OCI-LY3 (cell line): Measurements from ENCODE around the gene NEURL1B.

Experiments
- H2AFZ ChIP-seq: fragments of 200-600, 300-600 bp; shearing (Covaris generic); 2 replicates; pipeline ENCODE4 v1.6.0; 2014; ENCODE audit warnings: antibody characterized with exemption, low read depth, low read length
- H3K27ac ChIP-seq: fragments of 200-600, 300-600 bp; sonication (generic); 2 replicates; pipeline ENCODE4 v1.5.1; 2014; ENCODE audit warnings: mild to moderate bottlenecking, low read length, moderate library complexity, mixed read lengths
- H3K27me3 ChIP-seq: fragments of 200-600, 300-600 bp; sonication (generic); 2 replicates; pipeline ENCODE4 v1.6.1; 2014; ENCODE audit warnings: low read depth, low read length, mixed read lengths
- H3K36me3 ChIP-seq: fragments of 200-600, 300-600 bp; sonication (generic); replicated peaks from 2 replicates; pipeline ENCODE3; 2014; ENCODE audit warnings: low read depth, low read length, mixed read lengths
- H3K4me1 ChIP-seq: fragments of 300-600, 200-600 bp; sonication (generic); 2 replicates; pipeline ENCODE4 v1.6.1; 2014; ENCODE audit warnings: low read length, mixed read lengths
- H3K4me2 ChIP-seq: fragments of 200-600, 300-600 bp; sonication (generic); 2 replicates; pipeline ENCODE4 v1.6.1; 2014; ENCODE audit warnings: low read length, mixed read lengths
- H3K4me3 ChIP-seq: fragments of 300-600, 200-600 bp; sonication (generic); 2 replicates; pipeline ENCODE4 v1.5.1; 2014; ENCODE audit warnings: antibody characterized with exemption, mild to moderate bottlenecking, low read length, moderate library complexity
- H3K79me2 ChIP-seq: fragments of 300-600, 200-600 bp; shearing (Covaris generic); 2 replicates; pipeline ENCODE4 v1.6.1; 2014; ENCODE audit warnings: mild to moderate bottlenecking, low read length, mixed read lengths
- H3K9ac ChIP-seq: fragments of 300-600, 200-600 bp; shearing (Covaris generic); 2 replicates; pipeline ENCODE4 v1.6.0; 2014; ENCODE audit warnings: mild to moderate bottlenecking, low read length, moderate library complexity
- H3K9me3 ChIP-seq: fragments of 200-600, 300-600 bp; shearing (Covaris generic); 2 replicates; pipeline ENCODE4 v1.6.1; 2014; ENCODE audit warnings: low read length, mixed read lengths; ENCODE audit not compliant: insufficient read depth
- H4K20me1 ChIP-seq: fragments of 200-600, 300-600 bp; sonication (generic); 2 replicates; pipeline ENCODE4 v1.6.1; 2016; ENCODE audit warnings: low read length, mixed read lengths; ENCODE audit not compliant: insufficient read depth
- CTCF ChIP-seq: fragments of 200-600, 300-600 bp; sonication (generic); IDR thresholded peaks from 2 replicates; pipeline ENCODE4 v1.5.1; 2014; ENCODE audit warnings: antibody characterized with exemption, low read length, low read depth
- EZH2phosphoT487 ChIP-seq: fragments of 200-600 bp; shearing (Covaris generic); IDR thresholded peaks from 2 replicates; pipeline ENCODE4 v1.6.1; 2018; ENCODE audit warnings: antibody characterized with exemption, mixed run types, low read depth

NEURL1B gene

GRCh38 chr5:172722327-172722815 is 81.3 kb downstream of the NEURL1B start:
- no peaks in the 10 kb centered on the region for H4K20me1 ChIP-seq
- TF ChIP-seq CTCF (no peak), EZH2phosphoT487 (no peak)
- H3K27ac ChIP-seq, result no peak overlapping the region
- H3K9ac ChIP-seq, result no peak overlapping the region
- H2AFZ ChIP-seq, result no peak overlapping the region
- no peaks in the 10 kb centered on the region for H3K79me2 ChIP-seq
- H3K36me3 ChIP-seq, result no peaks in the 10 kb centered on the region
- no peaks in the 10 kb centered on the region for H3K4me1 ChIP-seq
- H3K4me2 ChIP-seq, result no peak overlapping the region
- H3K27me3 ChIP-seq, result peaks cover 28% of the 10 kb centered on the region
- H3K4me3 ChIP-seq, result no peak overlapping the region
- no peaks in the 10 kb centered on the region for H3K9me3 ChIP-seq

GRCh38 chr5:172723508-172723907 is 82.4 kb downstream of the NEURL1B start:
- Histone ChIP-seq H3K4me1 (no peaks in the 10 kb centered on the region), H3K27ac (no peak overlapping the region), H4K20me1 (no peaks in the 10 kb centered on the region), H3K9ac (no peak overlapping the region), H3K4me3 (no peak overlapping the region), H3K79me2 (no peaks in the 10 kb centered on the region), H3K36me3 (no peaks in the 10 kb centered on the region), H2AFZ (no peak overlapping the region), H3K9me3 (no peaks in the 10 kb centered on the region), H3K4me2 (no peak overlapping the region), H3K27me3 (peaks cover 25% of the 10 kb centered on the region)
- TF ChIP-seq CTCF (no peak), EZH2phosphoT487 (no peak)

GRCh38 chr5:172724242-172725183 is 83.5 kb downstream of the NEURL1B start:
- no peak overlapping the region for H3K4me3 ChIP-seq
- H3K79me2 ChIP-seq, result no peaks in the 10 kb centered on the region
- H3K27ac ChIP-seq, result no peak overlapping the region
- H3K36me3 ChIP-seq, result no peaks in the 10 kb centered on the region
- TF ChIP-seq CTCF (no peak), EZH2phosphoT487 (no peak)
- H3K27me3 ChIP-seq, result peaks cover 25% of the 10 kb centered on the region
- H2AFZ ChIP-seq, result no peak overlapping the region
- H3K9ac ChIP-seq, result no peak overlapping the region
- H3K9me3 ChIP-seq, result no peaks in the 10 kb centered on the region
- H3K4me1 ChIP-seq, result no peaks in the 10 kb centered on the region
- H4K20me1 ChIP-seq, result no peaks in the 10 kb centered on the region
- no peak overlapping the region for H3K4me2 ChIP-seq

GRCh38 chr5:172725273-172725672 is 84.2 kb downstream of the NEURL1B start:
- Histone ChIP-seq H4K20me1 (no peaks in the 10 kb centered on the region), H3K9ac (no peak overlapping the region), H3K4me1 (no peaks in the 10 kb centered on the region), H3K4me2 (no peak overlapping the region), H3K4me3 (no peak overlapping the region), H3K27ac (no peak overlapping the region), H3K27me3 (peaks cover 25% of the 10 kb centered on the region), H2AFZ (no peak overlapping the region), H3K36me3 (no peaks in the 10 kb centered on the region), H3K9me3 (no peaks in the 10 kb centered on the region), H3K79me2 (no peaks in the 10 kb centered on the region)
- TF ChIP-seq CTCF, result no peak
- TF ChIP-seq EZH2phosphoT487, result no peak
